UCSD-AML1 (cell line): ENCODE measurements around the gene PIPOX.
A peak's percentile ranks its signal among the peaks of the same experiment; 100 is the strongest.

Source experiments
- DNase-seq: peaks from one replicate; lab custom pipeline; 2025; ENCODE audit not compliant: unreplicated experiment; lab: John Stamatoyannopoulos, UW

Gene PIPOX

GRCh38 chr17:29042679-29043538, at the start of gene PIPOX:
PIPOX (plus strand) TSS chr17:29043141; CDS start chr17:29043226, 85 bp downstream.
- DNase-seq, result no peak

DNA sequence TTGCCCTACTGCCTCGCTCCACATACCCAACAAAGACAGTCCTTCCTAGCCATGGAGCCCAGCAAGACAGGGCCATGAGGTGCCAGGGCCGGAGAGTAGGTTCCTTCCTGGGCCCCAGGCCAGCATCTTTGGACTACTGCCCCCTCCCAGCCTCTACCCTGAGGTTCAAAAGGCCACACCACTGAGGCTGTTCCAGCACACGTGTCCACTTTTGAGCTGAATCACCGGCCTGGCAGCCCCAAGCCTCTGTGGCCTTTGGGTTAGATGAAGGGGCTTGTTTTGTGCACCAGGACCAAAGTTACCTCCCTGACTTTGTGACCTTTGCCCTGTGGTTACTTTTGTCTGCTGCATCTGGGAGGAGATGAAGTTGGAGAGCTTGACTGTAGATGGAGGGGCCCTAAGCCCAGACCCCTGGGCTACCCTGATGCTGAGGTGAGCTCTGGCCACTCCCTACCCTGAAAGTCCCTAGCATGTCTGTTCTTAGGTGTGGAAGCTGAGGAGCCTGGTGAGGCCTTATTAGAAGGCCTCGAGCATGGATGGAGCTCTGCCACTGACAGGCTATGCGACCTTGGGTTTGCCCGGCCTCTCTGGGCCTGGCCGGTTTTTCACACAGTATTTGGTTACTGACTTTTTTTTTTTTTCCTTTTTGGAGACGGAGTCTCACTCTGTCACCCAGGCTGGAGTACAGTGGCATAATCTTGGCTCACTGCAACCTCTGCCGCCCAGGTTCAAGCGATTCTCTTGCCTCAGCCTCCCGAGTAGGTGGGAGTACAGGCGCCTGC, 49.1 kb upstream of the PIPOX start:
- DNase-seq, result no peak

DNA sequence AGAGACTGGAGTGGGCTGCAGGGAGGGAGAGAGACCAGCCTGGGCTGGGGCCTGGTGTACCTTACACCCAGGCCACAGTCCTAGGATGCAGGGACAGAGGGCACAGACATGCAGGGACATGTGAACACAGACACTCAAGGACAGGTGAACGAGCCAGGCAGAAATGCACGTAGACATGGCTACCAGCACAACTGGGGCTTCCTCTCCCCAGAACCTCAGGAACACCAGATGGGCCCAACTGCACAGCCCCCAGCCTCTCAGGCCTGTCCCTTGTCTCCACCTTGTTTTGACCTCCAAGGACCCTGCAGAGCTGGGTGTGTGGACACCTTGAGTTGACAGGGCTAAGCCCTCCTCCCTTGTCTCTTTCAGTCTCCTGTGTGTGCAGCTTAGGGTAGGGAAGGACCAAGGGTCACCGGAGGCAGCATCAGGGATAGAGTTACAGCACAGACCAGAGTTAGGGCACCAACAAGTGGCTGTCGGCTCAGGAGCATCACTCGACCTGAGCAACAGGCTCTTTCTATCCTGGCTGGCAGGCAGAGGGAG, 46.3 kb upstream of the PIPOX start:
- DNase-seq, result no peak

- no peak for DNase-seq
Measured at GRCh38 chr17:28997806-28998205, 45.1 kb upstream of the PIPOX start.

GRCh38 chr17:28999206-28999605, 43.7 kb upstream of the PIPOX start:
- no peak for DNase-seq

DNA sequence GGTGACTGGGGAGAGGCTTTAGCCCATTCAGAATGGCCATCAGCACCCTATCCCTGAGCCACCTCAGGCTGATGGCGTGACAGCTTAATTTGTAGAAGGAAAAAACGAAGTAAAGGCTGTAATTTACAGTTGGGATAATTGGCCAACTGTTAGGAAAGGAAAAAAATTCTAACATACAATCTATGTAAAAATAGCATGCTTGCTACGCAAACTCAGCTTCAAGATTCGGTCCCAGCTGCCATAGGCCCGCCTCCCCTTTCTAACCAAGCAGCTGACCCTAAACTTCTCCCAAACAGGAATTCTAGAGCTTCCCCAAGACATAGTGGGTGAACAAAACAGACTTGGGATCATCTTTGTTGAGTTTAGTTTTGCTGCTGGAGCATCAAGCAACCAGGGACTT, 42.0 kb upstream of the PIPOX start:
- DNase-seq, result no peak

- no peak for DNase-seq
Measured at GRCh38 chr17:29002811-29003210, 40.1 kb upstream of the PIPOX start.

DNA sequence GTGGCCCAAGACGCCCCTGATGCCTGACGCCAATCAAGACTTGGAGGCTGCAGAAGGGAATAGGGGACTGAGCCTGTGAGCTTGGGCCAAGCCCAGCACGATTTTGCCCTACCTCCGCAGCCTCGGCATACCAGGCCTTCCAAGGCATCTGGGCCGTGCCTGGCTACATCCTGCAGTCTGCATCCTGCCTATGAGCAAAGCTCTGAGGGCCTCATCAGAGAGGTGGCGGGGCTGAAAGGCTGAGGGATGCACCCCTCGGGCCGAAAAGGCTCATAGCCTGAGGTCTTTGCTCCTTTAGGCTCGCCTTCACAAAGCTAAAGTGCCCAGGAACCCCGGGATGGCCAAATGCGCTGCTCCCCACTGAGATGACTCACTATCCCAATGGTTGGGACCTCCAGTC, 39.7 kb upstream of the PIPOX start:
- no peak for DNase-seq

DNA sequence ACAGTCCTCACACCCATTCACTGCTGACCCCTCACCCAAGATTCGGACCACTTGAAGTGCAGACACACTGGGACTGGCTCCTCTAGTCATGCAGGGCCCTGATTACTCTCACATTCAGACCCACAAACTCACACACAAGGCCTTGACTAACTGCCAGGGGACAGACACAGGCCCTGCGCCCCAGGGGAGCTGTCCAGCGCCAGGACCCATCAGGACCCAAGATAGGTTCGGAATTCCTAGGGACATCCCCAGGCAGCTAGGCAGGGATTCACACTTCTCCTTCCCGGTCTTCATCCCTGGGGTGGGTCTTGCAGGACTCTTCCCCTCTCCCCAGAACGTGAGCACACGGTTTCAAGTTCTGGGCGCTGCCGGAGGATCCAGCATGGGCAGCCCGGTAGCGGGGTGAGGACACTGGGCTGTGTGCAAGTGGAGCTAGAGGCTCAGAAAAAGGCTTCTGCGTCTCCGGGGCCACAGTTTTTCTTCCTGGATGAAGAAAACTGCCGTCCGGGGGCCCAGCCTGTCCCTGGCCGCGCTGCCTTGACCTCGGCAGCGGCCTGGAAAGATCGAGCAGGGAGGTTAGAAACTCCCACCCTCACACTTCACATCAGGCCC, 38.8 kb upstream of the PIPOX start:
- DNase-seq, result no peak

- DNase-seq, result peak; percentile 79
Measured at GRCh38 chr17:29005936-29006511, 36.9 kb upstream of the PIPOX start, which contains the start of gene SEZ6. SEZ6 (minus strand) TSS chr17:29006033; CDS start chr17:29005869, 164 bp downstream.

DNA sequence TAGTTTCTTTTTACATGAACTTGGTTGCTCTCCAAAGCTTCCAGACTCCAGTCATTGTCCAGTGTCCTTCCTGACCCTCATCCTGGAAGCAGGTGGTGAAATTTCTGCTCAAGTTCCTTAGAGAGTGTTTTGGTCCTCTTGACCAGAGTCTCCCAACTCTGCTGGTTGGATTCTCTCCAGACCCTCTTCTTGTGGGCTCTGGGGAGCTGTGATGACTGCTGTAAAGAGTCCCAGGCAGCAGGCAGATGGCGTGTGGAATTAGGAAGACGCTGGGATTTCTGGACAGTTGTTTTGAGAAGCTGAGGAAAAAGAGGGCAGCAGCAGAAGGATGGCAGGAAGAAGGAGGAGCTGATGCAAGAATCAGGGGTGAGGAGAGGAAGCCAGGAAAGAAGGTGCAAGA, 35.5 kb upstream of the PIPOX start:
- no peak for DNase-seq

GRCh38 chr17:29007860-29008455, 35.0 kb upstream of the PIPOX start:
- DNase-seq, result no peak

GRCh38 chr17:29008591-29008990, 34.4 kb upstream of the PIPOX start:
- DNase-seq, result no peak

DNA sequence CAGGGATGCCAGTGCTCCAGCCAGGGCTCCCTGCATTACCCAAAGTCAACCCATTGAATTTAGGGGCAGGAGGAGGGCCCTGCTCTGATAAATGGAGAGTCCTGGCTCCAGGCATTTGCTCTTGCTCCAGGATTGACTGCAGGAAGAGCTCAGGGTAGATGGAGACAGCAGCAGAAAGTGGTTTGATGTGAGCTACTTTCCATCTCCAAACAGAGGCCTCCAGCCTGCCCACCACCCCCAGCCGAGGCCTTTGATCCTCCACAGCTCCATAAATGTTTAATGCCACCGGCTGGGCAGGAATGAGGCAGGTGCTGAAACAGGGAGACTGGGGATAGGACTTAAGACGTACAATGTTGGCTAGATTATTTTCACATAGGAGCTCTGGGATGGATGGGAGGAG, 32.8 kb upstream of the PIPOX start:
- DNase-seq, result no peak

DNA sequence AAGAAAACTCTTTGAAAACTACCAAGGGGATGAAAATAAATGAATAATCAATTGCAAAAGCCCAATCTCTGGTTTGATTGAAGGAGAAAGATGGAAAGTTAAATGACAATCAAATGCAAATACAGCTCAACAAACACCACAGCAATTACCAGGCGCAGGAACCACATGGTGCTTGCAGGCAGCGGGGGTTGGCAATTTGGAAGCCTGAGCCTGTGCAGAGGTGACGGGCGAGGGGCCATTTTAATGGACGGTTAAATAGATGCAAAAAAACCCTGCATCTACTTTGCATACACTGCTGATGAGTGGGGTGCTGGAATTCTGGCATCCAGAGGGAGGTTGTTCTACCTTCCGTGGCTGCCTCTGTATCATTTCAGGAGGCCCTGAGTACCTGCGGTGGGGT, 32.4 kb upstream of the PIPOX start:
- no peak for DNase-seq

DNA sequence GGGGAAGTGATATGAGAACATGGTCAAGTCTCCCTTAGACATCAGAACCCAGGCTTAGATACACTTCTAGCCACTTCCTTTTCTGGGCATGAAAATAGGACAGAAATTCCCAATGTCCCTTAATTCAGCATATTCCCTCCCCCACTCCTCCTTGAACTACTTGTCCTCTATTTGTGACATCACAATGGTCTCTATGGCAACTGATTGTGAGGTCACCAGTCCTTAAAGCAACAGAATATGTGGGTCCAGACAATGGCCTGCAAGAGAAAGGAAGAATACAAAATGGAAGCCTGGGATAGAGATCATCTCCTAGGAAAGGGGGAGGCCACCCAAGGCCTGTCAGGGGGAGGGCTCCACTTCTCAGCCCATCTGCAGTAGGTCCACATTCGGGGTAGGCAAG, 30.4 kb upstream of the PIPOX start:
- DNase-seq, result no peak

- DNase-seq, result no peak
Measured at GRCh38 chr17:29014716-29015115, 28.2 kb upstream of the PIPOX start.

DNA sequence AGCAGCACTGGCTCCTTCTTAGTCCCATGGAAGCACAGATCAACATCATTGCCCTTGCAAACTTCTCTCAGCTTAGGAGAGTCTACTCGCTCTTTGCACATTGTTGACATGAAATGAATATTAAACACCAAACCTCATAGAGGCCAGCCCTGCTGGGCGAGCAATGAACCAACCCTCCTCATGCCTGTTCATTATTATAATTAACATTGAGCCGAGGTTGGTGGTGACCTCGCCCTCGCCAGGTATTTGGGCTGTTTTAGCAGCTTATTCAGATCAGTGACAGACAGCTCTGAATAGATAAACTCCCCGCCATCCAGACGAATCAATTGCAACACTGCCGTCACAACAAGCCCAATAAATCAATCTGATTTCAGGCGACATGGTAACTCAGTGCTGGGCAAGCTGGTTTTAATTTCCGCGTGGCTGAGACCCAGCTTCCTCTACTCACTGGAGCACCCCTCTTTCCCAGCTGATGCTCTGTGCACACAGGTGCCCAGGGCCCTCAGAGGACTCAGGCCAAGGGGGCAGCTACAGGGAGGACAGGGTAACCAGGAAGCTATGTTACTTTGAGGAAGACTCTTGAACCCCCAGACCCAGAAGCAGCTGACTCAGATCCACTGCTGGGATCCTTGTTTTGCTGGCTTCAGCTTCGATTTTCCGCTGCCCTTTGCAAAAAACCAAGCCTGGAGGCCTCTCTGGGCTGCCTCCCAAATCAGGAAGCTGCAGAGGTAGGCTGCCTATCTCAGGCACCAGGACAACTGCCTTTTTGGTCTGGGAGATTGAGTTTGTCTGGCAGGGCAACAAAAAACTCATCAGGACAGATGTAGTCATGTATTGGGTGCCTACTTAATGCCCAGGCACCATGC, 26.4 kb upstream of the PIPOX start:
- no peak for DNase-seq

DNA sequence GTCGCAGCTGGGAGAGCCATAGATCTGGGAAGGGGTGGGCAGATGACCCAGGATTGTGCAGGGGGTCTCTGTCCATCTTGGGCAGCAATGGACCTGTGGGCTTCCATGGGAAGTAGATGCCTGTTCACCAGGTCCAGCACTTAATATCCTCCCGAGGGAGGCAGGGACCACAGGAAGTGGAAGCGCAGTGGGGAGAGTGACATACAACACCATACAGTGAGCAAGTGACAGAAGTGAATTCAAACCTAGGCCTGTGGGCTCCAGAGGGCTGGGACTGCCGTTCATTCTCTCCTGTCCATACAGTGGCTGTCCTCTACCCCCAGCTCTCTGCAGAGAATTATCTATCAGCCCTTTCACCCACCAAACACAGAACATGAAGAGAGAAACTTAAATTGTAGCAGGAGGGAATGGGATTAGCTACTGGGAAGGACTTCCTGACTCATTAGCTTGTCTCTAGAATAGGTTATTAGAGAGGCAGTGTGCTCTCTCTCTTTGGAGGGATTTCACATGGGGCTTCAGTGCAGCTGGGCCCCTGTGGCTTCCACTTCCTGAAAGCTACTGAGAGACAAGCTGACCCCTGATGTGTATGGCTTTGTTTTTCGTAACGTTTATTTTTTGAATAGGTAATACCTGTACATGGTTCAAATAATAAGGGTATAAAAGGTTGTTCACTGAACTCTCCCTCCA, 24.0 kb upstream of the PIPOX start:
- DNase-seq, result no peak
